HPDE6-E6E7 (cell line): ENCODE results near the gene RPL5.

Experiments
- DNase-seq: peaks from one replicate; pipeline ENCODE4 v3.0.0; 2011; ENCODE audit warnings: missing footprints; ENCODE audit errors: extremely low spot score

RPL5 gene

DNA sequence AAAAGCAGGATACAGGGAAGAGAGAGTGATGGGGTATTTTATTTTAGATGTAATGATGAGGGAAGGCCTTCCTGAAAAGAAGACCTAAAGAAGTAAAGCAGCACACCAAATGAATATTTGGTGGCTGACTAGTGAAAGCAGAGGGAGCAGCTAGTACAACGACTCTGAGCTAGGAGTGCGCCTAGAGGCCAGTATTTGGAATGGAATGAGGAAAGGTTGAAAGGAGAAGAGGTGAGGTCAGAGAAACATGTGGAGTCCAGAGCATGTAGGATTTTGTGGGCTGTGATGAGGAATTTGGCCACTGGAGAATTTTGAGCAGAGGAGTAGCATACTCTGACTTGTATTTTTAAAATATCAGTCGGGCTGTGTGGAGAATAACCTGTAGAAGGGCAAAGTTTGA, 11.8 kb upstream of the RPL5 start:
- DNase-seq: no peak

DNA sequence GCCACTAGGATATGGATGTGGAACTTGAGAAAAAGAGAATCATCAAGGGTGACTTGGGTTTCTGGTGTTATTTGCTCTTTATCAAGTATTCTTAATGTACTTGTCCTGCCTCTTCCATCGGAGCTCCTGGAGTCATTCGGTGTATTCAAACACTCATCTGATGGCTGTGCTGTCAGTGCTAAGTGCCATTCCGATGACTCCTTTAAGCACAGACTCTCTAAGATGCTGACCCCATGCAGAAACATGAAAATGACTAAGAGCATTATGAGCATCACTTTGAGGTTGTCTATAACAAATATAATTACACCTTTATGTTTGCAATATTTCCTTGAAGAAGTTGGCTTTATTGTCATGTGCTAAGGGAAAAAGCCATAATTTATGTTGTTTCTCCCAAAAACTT, 11.3 kb upstream of the RPL5 start:
- no peak for DNase-seq

DNA sequence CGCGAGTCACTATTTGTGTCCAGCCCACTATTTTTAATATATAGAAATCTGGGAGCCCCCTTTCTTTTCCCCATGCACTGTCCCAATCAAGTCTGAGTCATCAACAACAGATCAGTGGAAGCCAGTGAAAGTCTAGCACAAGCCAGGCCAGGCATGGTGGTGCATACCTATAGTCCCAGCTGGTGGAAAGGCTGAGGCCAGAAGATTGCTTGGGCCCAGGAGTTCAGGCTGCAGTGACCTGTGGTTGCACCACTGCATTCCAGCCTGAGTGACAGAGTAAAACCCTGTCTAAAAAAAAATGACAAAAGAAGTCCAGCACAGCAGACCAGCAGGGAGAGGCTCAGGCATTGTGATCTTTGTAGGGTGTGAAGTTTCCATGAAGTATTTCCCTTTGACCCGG, 9.0 kb upstream of the RPL5 start:
- DNase-seq: no peak

DNA sequence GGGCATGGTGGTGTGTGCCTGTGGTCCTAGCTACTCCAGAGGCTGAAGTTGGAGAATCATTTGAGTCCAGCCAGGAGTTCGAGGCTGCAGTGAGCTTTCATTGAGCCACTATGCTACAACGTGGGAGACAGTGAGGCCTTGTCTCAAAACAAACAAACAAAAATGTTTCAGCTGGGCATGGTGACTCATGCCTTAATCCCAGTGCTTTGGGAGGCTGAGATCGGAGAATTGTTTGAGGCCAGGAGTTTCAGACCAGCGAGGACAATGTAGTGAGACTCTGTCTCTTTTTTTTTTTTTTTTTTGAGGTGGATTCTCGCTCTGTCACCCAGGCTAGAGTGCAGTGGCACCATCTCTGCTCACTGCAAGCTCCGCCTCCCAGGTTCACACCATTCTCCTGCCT, 5.0 kb upstream of the RPL5 start:
- no peak for DNase-seq

DNA sequence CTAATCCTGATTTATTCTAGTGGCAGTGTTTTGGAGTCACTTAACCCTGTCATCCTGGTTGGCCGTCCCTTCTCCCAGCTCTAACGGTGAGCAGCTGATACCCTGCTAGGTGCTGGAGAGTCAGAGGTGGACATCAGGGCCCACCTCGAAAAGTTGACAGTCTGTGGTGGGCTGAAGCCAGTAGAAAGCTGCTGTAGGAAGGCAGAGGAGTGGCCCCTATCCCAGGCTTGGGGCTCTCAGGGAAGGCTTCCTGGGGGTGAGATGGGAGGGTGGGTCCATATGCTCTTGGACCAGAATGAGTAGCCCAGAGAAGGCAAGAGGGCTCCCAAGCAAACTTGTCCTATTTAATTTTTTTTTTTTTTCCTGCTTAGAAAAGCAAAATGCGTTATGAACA, 475 bp upstream of the RPL5 start:
- DNase-seq: no peak

DNA sequence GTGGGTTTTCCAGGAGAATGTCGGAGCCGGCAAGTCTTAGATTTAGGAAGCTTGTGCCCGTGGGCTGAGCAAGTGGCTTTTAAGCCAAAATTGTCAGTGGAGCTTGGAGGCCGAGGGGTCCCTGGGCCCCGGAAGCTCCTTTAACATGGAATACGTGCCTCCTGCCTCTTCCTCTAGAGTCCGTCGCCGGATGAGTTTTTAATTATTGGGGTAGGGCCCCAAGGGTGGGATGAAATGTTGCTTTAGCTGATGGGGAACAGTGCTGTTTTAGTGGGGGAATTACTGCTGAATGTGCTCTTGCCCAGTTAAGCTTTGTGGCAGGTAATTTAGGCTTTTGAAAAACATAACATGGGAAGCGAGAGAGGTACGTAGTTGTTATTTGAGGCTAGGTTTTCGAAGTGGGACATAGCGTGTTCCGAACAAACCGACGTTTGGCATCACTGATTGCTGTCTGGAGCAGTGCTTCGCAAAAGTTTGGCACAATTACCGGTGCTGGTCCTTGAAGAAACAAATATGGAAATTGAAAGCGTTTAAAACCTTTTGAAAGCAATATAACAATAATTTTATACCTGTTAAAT, 786 bp downstream of the RPL5 start:
- DNase-seq: no peak

DNA sequence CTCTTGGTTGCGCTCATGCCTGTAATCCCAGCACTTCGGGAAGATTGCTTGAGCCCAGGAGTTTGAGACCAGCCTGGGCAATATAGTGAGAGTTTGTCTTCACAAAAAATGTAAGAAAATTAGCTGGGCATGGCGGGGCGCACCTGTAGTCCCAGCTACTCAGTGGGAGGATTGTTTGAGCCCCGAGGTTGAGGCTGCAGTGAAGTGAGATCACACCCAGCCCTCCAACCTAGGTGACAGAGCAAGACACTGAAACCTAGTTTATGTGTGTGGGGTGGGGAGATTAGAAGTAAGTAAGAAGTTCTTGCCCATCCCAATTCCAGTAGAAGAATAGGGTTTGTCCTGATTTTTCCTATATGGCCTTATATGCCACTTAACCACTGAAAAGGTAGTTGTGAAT, 2.0 kb downstream of the RPL5 start:
- no peak for DNase-seq

DNA sequence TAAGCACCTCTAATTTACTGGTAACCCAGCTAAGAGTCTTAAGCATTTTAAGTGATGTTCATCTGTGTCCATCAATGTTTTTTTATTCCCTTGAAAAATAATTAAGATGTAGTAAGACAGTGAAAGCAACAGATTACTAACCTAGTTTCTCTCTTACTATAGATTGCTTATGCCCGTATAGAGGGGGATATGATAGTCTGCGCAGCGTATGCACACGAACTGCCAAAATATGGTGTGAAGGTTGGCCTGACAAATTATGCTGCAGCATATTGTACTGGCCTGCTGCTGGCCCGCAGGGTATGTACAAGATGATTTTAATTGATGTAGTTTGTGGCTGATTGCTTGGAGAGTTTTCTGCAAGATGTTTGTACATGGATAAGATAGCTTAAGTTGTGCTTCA, 2.8 kb downstream of the RPL5 start:
- no peak for DNase-seq

DNA sequence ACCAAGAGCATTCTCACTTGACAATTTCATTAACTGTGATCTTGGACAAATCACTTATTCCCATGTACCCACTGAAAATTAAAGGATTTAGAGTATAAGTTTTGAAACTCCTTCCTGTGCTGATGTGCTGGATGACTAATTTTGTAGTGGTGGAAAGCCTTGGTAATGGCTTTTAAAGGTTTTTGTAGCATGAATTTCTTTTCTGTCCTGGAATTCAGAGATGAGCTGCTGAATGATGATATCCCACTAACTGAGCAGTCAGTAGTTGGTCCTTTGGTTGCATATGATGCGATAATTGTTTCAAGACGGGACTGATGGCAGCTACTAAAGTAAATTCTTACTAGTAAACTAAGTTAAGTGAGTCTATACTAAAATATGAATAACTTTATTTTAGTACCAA, 5.2 kb downstream of the RPL5 start:
- DNase-seq: no peak

DNA sequence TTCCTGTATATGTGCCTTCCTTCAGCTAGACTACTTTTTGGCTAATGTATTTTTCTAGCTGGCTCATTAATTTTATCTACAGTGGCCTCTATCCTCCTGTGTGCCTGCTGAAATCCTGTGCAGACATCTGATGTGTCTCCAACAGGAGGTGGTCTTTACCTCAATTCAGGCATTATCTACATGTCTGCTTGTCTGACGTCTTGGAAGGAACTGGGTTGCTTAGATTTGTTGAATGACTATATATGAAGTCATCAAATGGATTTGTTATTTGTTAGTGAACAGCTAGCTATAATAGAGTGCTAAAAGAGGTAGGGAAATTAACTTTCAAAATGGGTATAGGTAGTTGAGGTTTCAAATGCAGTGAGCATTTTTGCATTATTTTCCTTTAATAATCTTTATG, 6.7 kb downstream of the RPL5 start:
- DNase-seq: no peak

DNA sequence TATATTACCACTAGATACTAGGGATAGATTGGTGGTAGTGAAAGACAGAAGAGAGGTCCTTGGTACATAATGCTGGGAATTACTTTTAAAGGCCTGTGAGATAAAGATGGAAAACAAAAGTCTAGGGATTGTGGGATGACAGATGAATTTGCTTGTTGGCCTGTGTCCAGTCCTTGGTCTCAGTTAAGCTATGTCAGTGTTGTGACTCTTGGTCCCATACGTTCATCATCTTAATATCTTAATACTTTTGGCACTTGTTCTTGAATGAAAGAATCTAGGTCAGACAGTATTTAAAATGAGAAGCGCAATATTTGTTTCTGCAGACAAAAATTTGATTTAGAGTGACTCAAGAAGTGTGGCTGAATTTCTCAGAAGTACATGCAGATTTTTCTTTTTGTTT, 7.6 kb downstream of the RPL5 start:
- DNase-seq: no peak

DNA sequence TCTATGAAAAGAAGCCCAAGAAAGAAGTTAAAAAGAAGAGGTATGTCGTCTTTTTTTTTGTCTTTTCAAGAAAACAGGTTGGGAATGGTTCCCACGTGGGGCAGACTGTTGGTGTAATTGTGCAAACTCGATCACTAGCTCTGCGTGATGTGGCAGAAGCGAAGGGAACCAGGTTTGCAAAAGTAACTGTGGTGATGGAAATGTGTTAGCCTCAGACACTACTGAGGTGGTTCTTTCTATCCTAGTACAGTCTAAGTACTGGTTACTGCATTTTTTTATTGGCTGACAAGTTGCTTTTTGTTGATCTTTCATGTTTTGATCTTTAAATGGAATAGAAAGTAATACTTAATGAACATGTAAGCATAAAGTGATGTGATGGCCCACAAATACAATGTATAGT, 8.8 kb downstream of the RPL5 start:
- DNase-seq: no peak

DNA sequence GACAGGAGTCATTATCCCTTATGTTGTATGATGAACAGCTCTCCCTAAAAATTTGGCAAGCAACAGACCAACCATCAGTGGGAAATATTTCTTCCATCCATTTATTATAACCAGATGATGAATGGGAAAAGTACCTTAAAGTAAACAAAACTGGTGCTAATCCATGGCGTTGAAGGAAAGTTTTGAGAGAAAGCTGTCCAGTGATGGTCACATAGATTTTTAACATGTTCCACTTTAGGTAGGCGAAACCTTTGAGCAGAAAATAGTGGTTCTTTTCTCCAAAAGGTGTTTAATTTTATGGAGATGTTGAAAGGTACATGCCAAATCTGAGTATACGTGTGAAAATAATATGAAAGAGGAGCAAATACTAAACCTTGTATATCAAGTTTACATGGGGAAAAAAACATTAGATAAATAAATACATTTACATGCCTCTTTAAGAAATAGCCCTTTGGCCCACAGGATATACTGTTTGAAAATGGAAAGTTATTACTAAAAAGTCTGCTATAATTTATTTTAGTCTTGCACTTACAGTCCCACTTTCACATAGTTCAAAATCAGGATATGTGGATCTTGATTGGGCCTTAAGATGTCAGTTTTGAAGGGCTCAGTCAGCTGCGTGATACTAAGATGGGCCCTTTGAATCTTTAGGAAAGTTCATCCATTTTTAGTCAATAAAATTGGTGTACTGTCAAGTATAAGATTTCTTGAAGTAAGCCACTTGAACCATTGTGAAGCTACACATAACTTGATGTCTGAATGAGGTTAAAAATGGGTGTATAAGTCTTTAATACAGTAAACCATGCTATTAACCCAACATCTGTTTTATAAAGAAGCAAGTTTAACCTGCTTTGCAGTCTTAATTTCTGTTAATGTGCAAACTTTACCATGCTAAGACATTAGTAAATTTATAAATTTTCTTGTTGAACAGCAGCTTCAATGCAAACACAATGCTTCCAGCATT, 10.5 kb downstream of the RPL5 start:
- DNase-seq: no peak

DNA sequence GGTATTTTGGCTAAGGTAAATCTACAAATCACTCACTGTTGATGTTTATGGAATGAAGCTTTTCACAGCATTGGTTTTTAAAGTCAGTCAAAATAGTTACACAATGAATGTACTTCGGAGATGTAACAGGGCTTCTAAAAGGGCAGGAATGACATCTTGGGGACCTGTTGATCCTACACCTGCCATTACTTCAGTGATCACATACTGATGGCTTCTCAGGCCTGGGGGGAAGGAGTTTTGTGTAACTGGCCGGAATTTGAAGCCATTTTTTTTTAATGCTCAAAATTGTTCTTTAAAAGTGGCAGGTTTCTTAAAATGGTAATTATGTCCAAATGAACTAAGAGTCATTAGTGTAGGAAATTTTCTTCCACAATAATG, 11.2 kb downstream of the RPL5 start:
- DNase-seq: no peak

DNA sequence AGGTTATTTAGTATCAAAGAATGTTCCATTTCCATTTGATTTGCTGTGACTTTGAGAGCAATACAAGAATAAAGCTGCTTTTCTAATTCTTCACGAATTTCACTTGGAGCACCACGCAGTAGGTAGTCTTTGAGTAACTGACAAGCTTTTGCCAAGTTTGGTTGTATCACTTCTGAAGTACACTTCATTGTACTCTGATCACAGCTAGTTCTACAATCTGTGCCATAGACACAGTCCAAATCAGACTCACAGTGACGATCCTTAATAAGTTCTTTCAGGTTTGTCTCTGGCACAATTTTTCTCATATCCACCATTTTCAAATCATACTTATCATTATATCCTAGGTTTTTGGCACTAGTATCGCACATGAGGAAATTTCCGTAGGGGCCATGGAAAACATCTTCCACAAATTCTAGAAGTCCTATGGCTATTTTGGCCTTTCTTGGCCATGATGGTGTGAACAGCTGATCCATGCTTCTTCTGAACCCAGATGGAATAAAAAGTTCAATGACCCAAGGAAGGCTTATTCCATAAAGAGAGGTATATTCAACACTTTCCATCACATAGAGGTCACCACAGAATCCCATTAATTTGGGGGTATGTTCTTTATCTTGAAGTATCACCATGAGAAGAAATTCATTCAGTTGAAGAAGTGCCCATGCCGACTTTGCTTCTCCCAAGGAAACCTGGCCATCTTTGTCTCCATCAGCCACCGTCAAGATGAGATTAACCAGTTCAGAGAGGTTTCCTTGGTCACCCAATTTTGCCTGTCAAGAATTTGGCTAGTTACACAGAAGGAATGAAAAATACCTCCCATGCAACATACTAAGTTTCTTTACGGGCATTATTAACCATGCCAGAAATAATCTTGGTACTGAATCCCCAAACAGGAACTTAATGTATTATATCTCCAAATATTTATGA, 11.9 kb downstream of the RPL5 start:
- DNase-seq: no peak

DNA sequence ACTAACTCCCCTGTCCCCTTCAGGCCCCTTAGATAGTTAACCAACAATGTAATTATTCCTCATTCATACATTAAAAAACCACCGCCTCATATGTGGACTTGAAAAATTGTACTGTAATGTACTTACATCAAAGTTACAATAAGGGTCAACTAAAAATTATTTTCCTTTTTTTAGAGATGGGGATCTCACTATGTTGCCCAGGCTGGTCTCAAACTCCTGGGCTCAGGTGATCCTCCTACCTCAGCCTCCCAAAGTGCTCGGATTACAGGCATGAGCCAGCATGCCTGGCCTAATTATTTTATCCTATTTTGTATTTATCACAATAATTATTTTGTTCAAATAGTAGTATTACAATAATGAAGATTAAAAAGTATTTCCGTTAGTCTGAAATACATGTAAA, 12.6 kb downstream of the RPL5 start:
- no peak for DNase-seq

DNA sequence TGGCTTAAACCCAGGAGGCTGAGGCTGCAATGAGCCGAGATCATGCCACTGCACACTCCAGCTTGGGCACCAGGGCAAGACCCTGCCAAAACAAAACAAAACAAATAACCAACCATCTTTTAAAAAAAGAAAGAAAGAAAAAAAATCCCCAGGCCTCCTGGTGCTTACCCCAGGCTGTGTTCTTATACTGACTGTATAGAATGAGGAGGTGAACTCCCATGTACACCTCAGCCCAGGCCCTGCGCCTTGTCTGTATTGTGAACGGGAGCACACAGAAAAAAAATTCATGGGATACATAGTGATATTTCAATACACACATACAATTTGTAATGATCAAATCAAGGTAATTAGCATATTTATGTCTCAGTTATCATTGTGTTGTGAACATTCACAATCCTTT, 14.1 kb downstream of the RPL5 start:
- DNase-seq: no peak

DNA sequence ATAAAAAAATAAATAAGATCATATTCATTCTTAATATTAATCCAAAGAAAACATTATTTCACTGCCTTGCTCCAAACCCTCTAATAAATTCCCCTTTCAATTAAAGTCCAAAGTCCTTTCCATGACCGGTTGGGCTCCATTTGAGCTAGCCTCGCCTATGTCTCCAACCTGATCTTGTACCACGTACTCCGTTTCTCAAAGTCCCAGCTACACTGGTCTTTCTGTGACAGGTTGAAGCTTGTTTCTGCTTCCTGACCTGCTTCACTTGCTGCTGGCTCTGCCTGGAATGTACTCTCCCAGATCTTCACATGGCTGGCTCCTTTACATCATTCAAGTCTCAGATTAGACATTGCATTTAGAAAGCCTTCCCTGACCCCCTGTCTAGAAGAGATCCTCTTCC, 16.4 kb downstream of the RPL5 start:
- peak; percentile 73 for DNase-seq

DNA sequence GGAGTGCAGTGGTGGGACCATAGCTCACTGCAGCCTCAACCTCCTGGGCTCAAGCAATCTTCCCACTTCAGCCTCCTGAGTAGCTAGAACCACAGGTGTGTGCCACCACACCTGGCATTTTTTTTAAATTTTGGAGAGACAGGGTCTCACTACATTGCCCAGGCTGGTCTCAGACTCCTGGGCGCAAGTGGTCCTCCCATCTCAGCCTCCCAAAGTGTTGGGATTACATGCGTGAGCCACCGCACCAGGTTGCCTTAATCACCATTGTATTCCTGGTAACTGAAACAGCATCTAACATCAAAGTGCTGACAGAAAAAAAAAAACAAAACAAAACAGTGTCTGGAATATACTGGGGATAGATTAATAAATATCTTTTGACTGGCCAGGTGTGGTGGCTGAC, 18.2 kb downstream of the RPL5 start:
- DNase-seq: no peak

DNA sequence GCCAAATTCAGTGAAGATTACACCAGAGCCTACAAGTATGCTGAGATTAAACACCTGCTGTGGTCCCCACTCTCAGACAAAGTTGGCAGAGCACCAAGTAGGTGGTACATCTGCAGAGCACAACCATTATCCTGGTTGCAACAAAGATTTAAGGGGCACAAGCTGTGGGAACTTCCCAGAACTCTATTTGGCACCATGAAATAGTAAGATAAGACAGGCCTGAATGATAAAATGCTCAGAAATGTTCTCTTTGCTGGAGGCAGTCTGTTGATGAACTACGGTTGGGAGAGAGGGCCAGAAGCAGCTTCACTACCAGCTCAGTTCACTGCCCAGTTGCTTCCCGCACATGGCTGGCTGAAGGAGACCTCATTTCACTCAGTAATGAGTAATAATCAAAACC, 19.9 kb downstream of the RPL5 start:
- DNase-seq: no peak

DNA sequence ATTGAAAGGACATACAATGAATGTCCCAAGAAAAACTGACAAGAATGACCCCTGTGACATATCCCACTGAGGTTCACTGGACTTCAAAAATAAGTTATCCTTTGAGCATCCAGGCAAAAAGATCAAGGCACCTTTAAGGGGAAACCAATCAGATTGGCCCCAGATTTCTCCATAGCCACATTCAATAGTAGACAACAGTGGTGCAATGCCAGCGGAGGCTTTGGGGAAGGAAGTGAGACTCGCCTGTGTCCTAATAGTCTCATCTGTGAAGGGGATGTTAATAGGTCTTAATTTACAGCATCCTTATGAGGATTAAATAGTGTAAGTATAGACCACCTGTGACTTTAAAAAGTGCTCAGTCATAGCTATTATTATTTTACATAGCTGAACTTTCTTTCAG, 21.5 kb downstream of the RPL5 start:
- no peak for DNase-seq

DNA sequence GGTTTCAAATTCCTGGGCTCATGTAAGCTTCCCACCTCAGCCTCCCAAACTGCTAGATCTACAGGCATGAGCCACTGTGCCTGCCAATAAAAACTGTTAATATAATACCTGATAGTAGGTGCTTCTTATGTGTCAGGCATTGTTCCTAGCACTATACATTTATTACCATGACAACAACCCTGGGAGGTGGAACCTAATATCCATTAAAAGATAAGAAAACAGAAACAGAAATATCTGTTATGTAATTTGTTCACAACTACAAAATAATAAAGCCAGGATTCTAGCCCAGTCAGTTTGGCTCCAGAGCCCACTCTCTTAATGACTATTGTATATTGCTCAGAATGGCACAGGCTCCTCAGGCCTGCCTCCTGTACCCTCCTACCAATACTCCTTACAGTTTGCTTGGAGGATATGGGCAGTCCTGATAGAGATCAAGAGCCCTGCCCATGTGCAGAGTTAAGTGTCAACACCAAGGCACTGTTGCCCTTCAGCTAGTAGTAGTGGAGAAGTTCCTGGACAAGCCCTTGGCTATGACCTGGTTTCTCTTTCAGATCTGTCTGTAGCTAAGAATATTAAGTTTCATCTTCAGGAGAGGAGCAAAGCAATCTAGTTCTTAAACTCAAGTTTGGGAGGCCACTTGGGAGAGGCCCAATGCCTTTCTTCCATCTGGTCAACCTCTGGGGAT, 22.4 kb downstream of the RPL5 start:
- no peak for DNase-seq
